Stomach smooth muscle (tissue), 2 donors: Measurements from ENCODE around the gene GPR35.

ENCODE experiments used
- H3K27ac ChIP-seq: one replicate; pipeline ENCODE4 v1.7.0; 2013; ENCODE audit warnings: mild to moderate bottlenecking, low read length, inconsistent platforms
- H3K27me3 ChIP-seq, 2 donors: one replicate each; pipeline ENCODE4 v1.7.0; 2013; ENCODE audit warnings: low read length in 2 of 2; ENCODE audit not compliant: insufficient read depth in 2 of 2, control insufficient read depth in 1 of 2
- H3K36me3 ChIP-seq, 2 donors: one replicate each; pipeline ENCODE4 v1.7.0; 2013; ENCODE audit warnings: low read length in 2 of 2; ENCODE audit not compliant: control insufficient read depth in 2 of 2, insufficient read depth in 2 of 2
- H3K4me1 ChIP-seq: one replicate; pipeline ENCODE4 v1.7.0; 2013; ENCODE audit warnings: low read length; ENCODE audit not compliant: control insufficient read depth, insufficient read depth
- H3K4me3 ChIP-seq, 2 donors: one replicate each; pipeline ENCODE4 v1.7.0; 2013; ENCODE audit warnings: low read length in 2 of 2
- H3K9ac ChIP-seq, 2 donors: one replicate each; pipeline ENCODE4 v1.7.0; 2013; ENCODE audit warnings: low read length in 2 of 2, mild to moderate bottlenecking in 1 of 2
- H3K9me3 ChIP-seq, 2 donors: one replicate each; pipeline ENCODE4 v1.7.0; 2013; ENCODE audit warnings: low read length in 2 of 2; ENCODE audit not compliant: control insufficient read depth in 2 of 2
- donor health status: healthy.
- donor health status: Pancreatic carcinoma.

The GPR35 gene

DNA sequence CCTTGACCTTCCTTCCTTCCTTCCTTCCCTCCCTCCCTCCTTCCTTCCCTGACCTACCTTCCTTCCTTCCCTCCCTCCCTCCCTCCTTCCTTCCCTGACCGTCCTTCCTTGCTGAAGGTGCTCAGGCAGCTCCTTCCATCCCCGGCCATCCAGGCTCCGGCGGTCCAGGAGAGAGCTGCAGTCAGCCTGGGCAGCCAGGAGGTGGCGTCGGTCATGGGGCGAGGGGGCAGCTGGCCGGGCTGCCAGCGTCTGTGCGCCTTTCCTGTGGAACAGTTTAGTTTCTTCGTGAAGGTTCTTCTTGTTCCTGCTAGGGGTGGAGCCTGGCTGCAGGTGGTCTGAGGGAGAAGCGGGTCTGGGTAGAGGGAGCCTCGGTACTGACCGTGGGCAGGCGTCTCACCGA lies 15.7 kb downstream of the GPR35 start:
- H3K4me1 ChIP-seq, result no peaks in the 10 kb centered on the region
- no peak overlapping the region for H3K9ac ChIP-seq
- no peak overlapping the region for H3K27ac ChIP-seq
- no peaks in the 10 kb centered on the region for H3K36me3 ChIP-seq
- H3K9me3 ChIP-seq, result no peaks in the 10 kb centered on the region
- H3K27me3 ChIP-seq, result peaks cover 13 to 17% of the 10 kb centered on the region in 2 donors
- no peak overlapping the region for H3K4me3 ChIP-seq

- Histone ChIP-seq H3K4me1 (no peaks in the 10 kb centered on the region), H3K27me3 (peaks cover 10 to 25% of the 10 kb centered on the region in 2 donors), H3K27ac (no peak overlapping the region), H3K36me3 (no peaks in the 10 kb centered on the region), H3K9me3 (no peaks in the 10 kb centered on the region), H3K4me3 (no peak overlapping the region), H3K9ac (no peak overlapping the region)
Measured at GRCh38 chr2:240642061-240642805, 17.0 kb downstream of the GPR35 start.

DNA sequence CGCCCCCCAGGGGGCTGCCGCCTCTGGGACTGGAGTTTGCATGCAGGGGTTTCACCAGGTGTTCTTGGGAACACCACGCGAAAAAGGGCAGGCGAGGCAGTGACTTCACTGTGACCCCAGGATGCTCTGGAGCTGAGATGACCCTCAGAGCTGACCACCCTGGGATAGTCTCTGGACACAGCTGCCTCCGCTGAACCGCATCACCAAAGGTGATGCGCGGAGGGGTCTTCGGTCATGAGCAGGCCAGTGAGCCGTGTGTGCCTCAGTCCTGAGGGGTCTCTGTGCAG lies 17.5 kb downstream of the GPR35 start:
- H3K9me3 ChIP-seq, result no peaks in the 10 kb centered on the region
- peaks cover 14 to 28% of the 10 kb centered on the region in 2 donors for H3K27me3 ChIP-seq
- no peak overlapping the region for H3K9ac ChIP-seq
- no peaks in the 10 kb centered on the region for H3K36me3 ChIP-seq
- no peak overlapping the region for H3K4me3 ChIP-seq
- H3K27ac ChIP-seq, result no peak overlapping the region
- H3K4me1 ChIP-seq, result no peaks in the 10 kb centered on the region

GRCh38 chr2:240643093-240643810 lies 18.0 kb downstream of the GPR35 start:
- no peaks in the 10 kb centered on the region for H3K9me3 ChIP-seq
- H3K9ac ChIP-seq, result no peak overlapping the region
- no peaks in the 10 kb centered on the region for H3K4me1 ChIP-seq
- H3K36me3 ChIP-seq, result no peaks in the 10 kb centered on the region
- H3K27me3 ChIP-seq, result peaks cover 16 to 25% of the 10 kb centered on the region in 2 donors
- H3K4me3 ChIP-seq, result no peak overlapping the region
- no peak overlapping the region for H3K27ac ChIP-seq

DNA sequence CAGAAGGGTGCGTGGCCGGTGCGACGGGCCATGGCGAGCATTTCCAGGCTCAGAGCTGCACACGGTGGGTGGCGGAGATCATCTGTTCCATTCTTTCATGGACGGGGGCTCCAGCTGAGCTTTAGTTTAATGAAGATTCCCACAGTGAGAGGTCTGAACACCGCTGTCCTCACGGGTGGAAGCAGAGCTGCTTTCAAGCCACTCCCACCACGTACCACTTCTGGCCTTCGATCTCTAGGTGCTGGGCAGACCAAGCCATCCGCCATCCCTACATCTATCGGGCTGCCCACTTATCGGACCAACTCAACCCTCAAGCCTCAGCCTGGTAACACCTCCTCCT lies 18.5 kb downstream of the GPR35 start:
- H3K4me1 ChIP-seq, result no peaks in the 10 kb centered on the region
- peaks cover 18 to 31% of the 10 kb centered on the region in 2 donors for H3K27me3 ChIP-seq
- no peak overlapping the region for H3K4me3 ChIP-seq

GRCh38 chr2:240644171-240644651 lies 18.9 kb downstream of the GPR35 start:
- Histone ChIP-seq H3K4me3 (no peak overlapping the region), H3K9ac (no peak overlapping the region), H3K27me3 (peaks cover 20 to 33% of the 10 kb centered on the region in 2 donors), H3K36me3 (no peaks in the 10 kb centered on the region), H3K4me1 (no peaks in the 10 kb centered on the region), H3K9me3 (no peaks in the 10 kb centered on the region), H3K27ac (no peak overlapping the region)

More for the DNA sequence above, 18.5 kb downstream of the GPR35 start:
- Histone ChIP-seq H3K9ac (no peak overlapping the region), H3K27ac (no peak overlapping the region), H3K36me3 (no peaks in the 10 kb centered on the region), H3K9me3 (no peaks in the 10 kb centered on the region)

- no peaks in the 10 kb centered on the region for H3K9me3 ChIP-seq
- no peaks in the 10 kb centered on the region for H3K36me3 ChIP-seq
- no peaks in the 10 kb centered on the region for H3K4me1 ChIP-seq
- H3K27ac ChIP-seq, result no peak overlapping the region
- peaks cover 20 to 33% of the 10 kb centered on the region in 2 donors for H3K27me3 ChIP-seq
- H3K9ac ChIP-seq, result no peak overlapping the region
- H3K4me3 ChIP-seq, result no peak overlapping the region
Measured at GRCh38 chr2:240644859-240645301, 19.6 kb downstream of the GPR35 start.

DNA sequence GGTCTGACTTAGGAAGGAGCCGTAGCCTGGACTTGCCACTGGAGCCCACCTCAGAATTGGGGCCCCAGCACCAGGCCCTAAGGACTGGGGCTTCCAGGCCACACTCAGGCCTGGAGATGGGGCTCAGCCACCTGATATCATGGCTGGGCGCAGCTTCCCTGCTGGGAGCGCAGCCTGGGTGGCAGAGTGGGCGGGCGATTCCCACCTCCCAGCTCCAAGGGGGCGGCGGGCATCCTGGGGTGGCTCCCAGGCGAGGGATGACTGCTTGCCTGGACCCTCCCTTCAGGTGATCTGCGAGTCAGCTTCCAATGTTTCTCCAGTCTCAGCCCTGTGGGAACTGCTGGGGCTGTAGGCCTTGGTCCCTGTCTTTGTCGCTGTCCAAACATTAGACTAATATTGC lies 20.1 kb downstream of the GPR35 start:
- Histone ChIP-seq H3K4me1 (no peaks in the 10 kb centered on the region), H3K27me3 (peaks cover 20 to 36% of the 10 kb centered on the region in 2 donors), H3K9ac (no peak overlapping the region), H3K27ac (no peak overlapping the region), H3K9me3 (no peaks in the 10 kb centered on the region), H3K4me3 (no peak overlapping the region), H3K36me3 (no peaks in the 10 kb centered on the region)

DNA sequence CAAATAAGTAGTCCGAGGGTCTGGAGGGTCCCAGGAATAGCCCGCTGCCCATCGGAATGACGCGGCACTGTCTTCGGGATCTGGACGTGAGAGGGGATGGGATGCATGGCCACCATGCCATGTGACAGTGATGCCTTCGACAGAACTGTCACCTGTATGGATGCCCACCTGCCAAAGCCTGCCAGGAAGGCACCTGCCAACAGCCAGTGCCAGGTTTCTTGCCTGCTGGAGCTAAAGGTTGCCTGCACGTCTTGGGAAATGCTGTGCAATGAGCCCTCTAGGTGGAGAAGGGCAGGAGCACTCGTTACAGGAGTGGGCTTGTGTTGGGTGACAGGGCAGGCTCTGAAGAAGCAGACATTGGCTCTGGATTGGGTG lies 20.5 kb downstream of the GPR35 start:
- no peaks in the 10 kb centered on the region for H3K9me3 ChIP-seq
- no peaks in the 10 kb centered on the region for H3K36me3 ChIP-seq
- H3K9ac ChIP-seq, result no peak overlapping the region
- H3K4me3 ChIP-seq, result no peak overlapping the region
- no peak overlapping the region for H3K27ac ChIP-seq
- no peaks in the 10 kb centered on the region for H3K4me1 ChIP-seq
- peaks cover 20 to 41% of the 10 kb centered on the region in 2 donors for H3K27me3 ChIP-seq

DNA sequence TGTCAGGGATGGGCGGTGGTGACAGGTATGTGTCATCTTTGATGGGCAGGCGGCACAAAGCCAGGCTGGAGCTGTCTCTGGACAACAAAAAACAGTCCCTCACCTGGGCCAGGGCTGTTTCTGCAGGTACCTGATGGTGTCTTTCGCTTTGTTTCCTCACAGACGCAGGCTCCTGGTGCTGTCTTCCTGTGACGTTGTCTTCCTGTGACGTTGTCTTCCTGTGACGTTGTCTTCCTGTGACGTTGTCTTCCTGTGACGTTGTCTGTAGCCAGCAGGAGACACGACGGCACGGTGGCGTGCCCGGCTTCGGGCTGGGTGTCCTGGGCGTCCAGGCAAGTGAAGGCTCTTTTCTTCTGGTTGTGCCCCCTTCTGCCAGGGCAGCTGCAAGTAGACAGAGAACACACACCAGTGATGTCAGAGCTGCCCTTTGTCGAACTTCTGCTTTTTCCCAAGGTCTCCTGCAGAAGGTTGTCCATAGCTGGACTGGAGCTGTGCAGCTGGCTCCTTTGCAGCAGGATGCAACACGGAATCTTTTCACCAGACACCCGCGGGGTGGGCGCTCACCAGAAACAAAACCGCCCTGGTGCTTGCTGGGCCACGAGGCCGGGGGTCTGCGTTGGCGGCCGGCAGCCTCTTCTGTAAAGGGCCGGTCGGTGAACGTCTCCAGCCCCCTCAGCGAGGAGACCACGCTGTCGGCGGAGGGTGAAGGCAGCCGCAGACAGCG lies 21.1 kb downstream of the GPR35 start:
- no peaks in the 10 kb centered on the region for H3K36me3 ChIP-seq
- H3K27ac ChIP-seq, result no peak overlapping the region
- no peaks in the 10 kb centered on the region for H3K4me1 ChIP-seq
- H3K9me3 ChIP-seq, result no peaks in the 10 kb centered on the region
- no peak overlapping the region for H3K4me3 ChIP-seq
- H3K9ac ChIP-seq, result no peak overlapping the region
- peaks cover 20 to 46% of the 10 kb centered on the region in 2 donors for H3K27me3 ChIP-seq
